GM12878 (cell line): ENCODE measurements around the gene LGALS3. TPM values are rescaled to one million over a fixed set of nuclear protein-coding genes. Genes with fewer than 3 reads are reported as not detected.

Source experiments
- ATAC-seq: fragments of 200-7000 bp; cut with Tn5 transposase; 3 replicates; pipeline ENCODE4 v1.9.1; 2020; ENCODE audit warnings: mild to moderate bottlenecking, moderate library complexity
- BruUV-seq: library from RNA; stranded (reverse); fragments of 400-500 nt; replicated peaks from 2 replicates; lab custom pipeline; 2021; lab: Mats Ljungman, UMichigan
- CTCF ChIA-PET: fragments of 300-600 bp; sonication (Branson Sonifier 250); formaldehyde crosslinking; extraction: SDS; loops from one replicate; lab custom pipeline; 2021; ENCODE audit warnings: inconsistent platforms; lab: Yijun Ruan, JAX
- POLR2A ChIA-PET: fragments of 350-600 bp; formaldehyde crosslinking; extraction: SDS; loops from one replicate; lab custom pipeline; 2021; ENCODE audit warnings: inconsistent platforms; lab: Charles Lee
- RAD21 ChIA-PET: fragments of 300-600 bp; sonication (Branson Sonifier 250); formaldehyde crosslinking; loops from one replicate; lab custom pipeline; 2023; ENCODE audit warnings: antibody characterized with exemption; ENCODE audit not compliant: unreplicated experiment; lab: Charles Lee
- SMC1A ChIA-PET: fragments of 300-600 bp; sonication (Branson Sonifier 250); formaldehyde crosslinking; loops from one replicate; lab custom pipeline; 2023; ENCODE audit not compliant: unreplicated experiment, uncharacterized antibody; lab: Charles Lee
- DNase-seq: peaks from one replicate; pipeline ENCODE4 v3.0.0-alpha.2; 2011; ENCODE audit warnings: low read depth, low spot score
- FAIRE-seq: peaks from 3 replicates; lab custom pipeline; 2011; peaks lifted over from hg19 to GRCh38; lab: Jason Lieb, UNC
- H2AFZ ChIP-seq: 2 replicates; pipeline ENCODE4 v1.6.0; 2011; ENCODE audit warnings: low read depth, low read length, control low read depth; ENCODE audit not compliant: control insufficient read depth
- H3K27ac ChIP-seq: 2 replicates; pipeline ENCODE4 v1.5.1; 2011; ENCODE audit warnings: control low read depth; ENCODE audit not compliant: control insufficient read depth, insufficient read depth
- H3K27me3 ChIP-seq, 2 experiments: replicated peaks in 1 of 2; 2 replicates each; pipeline versions ENCODE4 v1.6.0 to v1.6.1; 2011; ENCODE audit warnings: low read length in 1 of 2; ENCODE audit not compliant: control insufficient read depth in 2 of 2, insufficient read depth in 2 of 2
- H3K36me3 ChIP-seq, 2 experiments: 2 replicates each; pipeline ENCODE4 v1.5.1; 2011; ENCODE audit warnings: low read length in 1 of 2; ENCODE audit not compliant: control insufficient read depth in 2 of 2, insufficient read depth in 2 of 2
- H3K4me1 ChIP-seq: 2 replicates; pipeline ENCODE4 v1.6.1; 2011; ENCODE audit warnings: mild to moderate bottlenecking, low read length, moderate library complexity, mixed read lengths; ENCODE audit not compliant: control insufficient read depth, insufficient read depth
- H3K4me2 ChIP-seq: 2 replicates; pipeline ENCODE4 v1.6.0; 2011; ENCODE audit warnings: control low read depth; ENCODE audit not compliant: control insufficient read depth, insufficient read depth
- H3K4me3 ChIP-seq: fragments of 200-600 bp; sonication (generic); 2 replicates; pipeline ENCODE4 v1.5.1; 2016
- H3K79me2 ChIP-seq: 2 replicates; pipeline ENCODE4 v1.6.0; 2011; ENCODE audit warnings: low read length; ENCODE audit not compliant: control insufficient read depth, insufficient read depth
- H3K9ac ChIP-seq: 2 replicates; pipeline ENCODE4 v1.8.0; 2011; ENCODE audit warnings: low read length, control low read depth, mixed read lengths; ENCODE audit not compliant: control insufficient read depth, insufficient read depth
- H3K9me3 ChIP-seq: replicated peaks from 3 replicates; pipeline ENCODE4 v1.5.1; 2011; ENCODE audit warnings: mild to moderate bottlenecking, low read length; ENCODE audit not compliant: control insufficient read depth, insufficient read depth
- H4K20me1 ChIP-seq: 2 replicates; pipeline ENCODE4 v1.6.0; 2011; ENCODE audit not compliant: control insufficient read depth, insufficient read depth
- ATF3 ChIP-seq: IDR thresholded peaks from 2 replicates; pipeline ENCODE4 v1.6.1; 2011; ENCODE audit warnings: low read depth, mild to moderate bottlenecking, low read length, moderate library complexity, borderline replicate concordance; ENCODE audit errors: extremely low read depth
- ATF7 ChIP-seq: fragments of 450-650 bp; IDR thresholded peaks from 2 replicates; pipeline ENCODE4 v1.6.1; 2016; ENCODE audit warnings: low read depth, mild to moderate bottlenecking
- BCL11A ChIP-seq: IDR thresholded peaks from 2 replicates; pipeline ENCODE4 v1.6.1; 2011; ENCODE audit warnings: low read depth, low read length
- CBFB ChIP-seq: IDR thresholded peaks from 2 replicates; pipeline ENCODE4 v1.6.1; 2016; ENCODE audit warnings: antibody characterized with exemption, low read depth
- CBX5 ChIP-seq: sonication (generic); IDR thresholded peaks from 2 replicates; pipeline ENCODE4 v1.6.1; 2016; ENCODE audit warnings: low read depth, moderate library complexity, mild to moderate bottlenecking, inconsistent platforms
- CHD2 ChIP-seq: IDR thresholded peaks from 2 replicates; pipeline ENCODE4 v1.6.1; 2011; ENCODE audit warnings: low read depth, low read length, improper control_type of control experiment, borderline replicate concordance
- PAX5 ChIP-seq: IDR thresholded peaks from 2 replicates; pipeline ENCODE4 v1.6.1; 2011; ENCODE audit warnings: low read depth, low read length, borderline replicate concordance
- RAD51 ChIP-seq: fragments of 450-650 bp; IDR thresholded peaks from 2 replicates; pipeline ENCODE4 v1.6.1; 2016; ENCODE audit warnings: moderate library complexity, mild to moderate bottlenecking, inconsistent platforms
- STAT3 ChIP-seq: IDR thresholded peaks from 2 replicates; pipeline ENCODE4 v1.6.1; 2011; ENCODE audit warnings: low read depth, low read length, improper control_type of control experiment
- TBL1XR1 ChIP-seq: IDR thresholded peaks from 2 replicates; pipeline ENCODE4 v1.6.1; 2012; ENCODE audit warnings: low read depth, low read length, improper control_type of control experiment
- TCF7 ChIP-seq: IDR thresholded peaks from 2 replicates; pipeline ENCODE4 v1.6.1; 2014; ENCODE audit warnings: antibody characterized with exemption, borderline replicate concordance
- WGBS: methylation state at CpG from one replicate; pipeline ENCODE4 v1.1.6; 2016; ENCODE audit warnings: low lambda C conversion rate; ENCODE audit not compliant: insufficient replicate concordance, insufficient coverage; ENCODE audit errors: missing lambda C conversion rate; 5-methylcytosine and 5-hydroxymethylcytosine counted together
- in situ Hi-C: fragments of 300-500 bp; cut with MboI; formaldehyde crosslinking; loops from 9 replicates; pipeline ENCODE4 v1.14.3; 2018; ENCODE audit warnings: mixed read lengths
- intact Hi-C: fragments of 100-400 bp; cut with micrococcal nuclease; formaldehyde crosslinking; loops from one replicate; pipeline ENCODE4 v1.14.2; 2022; ENCODE audit not compliant: unreplicated experiment
- polyA plus RNA-seq, 11 experiments: library from polyadenylated mRNA; depleted of rRNA in 4 of 11; unstranded in 6 of 11; stranded (reverse) in 5 of 11; fragments of >200 nt; fragmentation: Nextera tagmentation in 4 of 11; fragmentation: Illumina TruSeq in 1 of 11; extraction: Ambion mirVana in 4 of 11; extraction: Trizol in 1 of 11; gene quantifications; 1 replicate in 1 of 11; 2 replicates in 10 of 11; pipeline versions ENCODE4 v1.2.1 to v1.2.3, GENCODE V29; 2011 to 2016; ENCODE audit warnings: inconsistent platforms in 2 of 11, missing spikeins in 2 of 11, low read depth in 1 of 11
- total RNA-seq, 4 experiments: library from RNA; depleted of rRNA in 3 of 4; stranded (reverse); fragments of >200 nt in 3 of 4; fragmentation: Illumina TruSeq in 1 of 4; extraction: Trizol in 1 of 4; gene quantifications; 2 replicates each; pipeline versions ENCODE4 v1.2.1 to v1.2.3, GENCODE V29; 2013 to 2021

LGALS3 gene
- total and polyA plus RNA-seq, 10 of the 15 experiments (the other 5 are each of a cell fraction or from before 2014, with no cell fraction given) = 1.5 to 34.2 (median 18.4) TPM

GRCh38 chr14:55105991-55106390, 23.1 kb upstream of the LGALS3 start:
- CTCF ChIA-PET = interaction anchor here (1.5 kb wide), 1 partner anchor 19 kb away, joined by 3 read pairs; no protein-coding TSS in a partner anchor

More at GRCh38 chr14:55105991-55106390, 23.1 kb upstream of the LGALS3 start:
- in situ Hi-C loops = no loop called here
- DNase-seq (no peak), ATAC-seq (no peak), FAIRE-seq (no peak)
- Histone ChIP-seq H3K9ac (no peak overlapping the region), H3K9me3 (peaks cover 6% of the 10 kb centered on the region; the same call in 2 of the 3 replicates), H3K4me1 (peaks cover 37% of the 10 kb centered on the region), H3K27ac (no peak overlapping the region), H3K36me3 (no peaks in the 10 kb centered on the region), H3K79me2 (no peaks in the 10 kb centered on the region), H2AFZ (no peak overlapping the region), H3K4me2 (no peak overlapping the region), H4K20me1 (no peaks in the 10 kb centered on the region), H3K27me3 (no peaks in the 10 kb centered on the region), H3K4me3 (no peak overlapping the region)
- 99% methylated on average over 7 of the region's 7 CpGs for WGBS
- POLR2A ChIA-PET = no interaction called here
- SMC1A ChIA-PET = interaction anchor here (1.0 to 1.1 kb wide), 2 partner anchors 11 to 52 kb away, joined by 3 read pairs; no protein-coding TSS in a partner anchor
- no TSS peak for BruUV-seq
- RAD21 ChIA-PET = interaction anchor here (0.9 kb wide), 1 partner anchor 17 kb away, joined by 5 read pairs; no protein-coding TSS in a partner anchor
- intact Hi-C loops = loop anchor here (10.0 kb wide), 1 partner anchor 169 kb away; the partner anchor contains the start of gene FBXO34
- TF ChIP-seq STAT3 (no peak), ATF3 (no peak), CBX5 (no peak), TBL1XR1 (no peak), RAD51 (no peak), TCF7 (no peak), CBFB (no peak), PAX5 (no peak), ATF7 (no peak), BCL11A (no peak), CHD2 (no peak)
